HG03108 (cell line): ENCODE measurements around the gene NALCN.

Source experiments
- ATAC-seq: cut with Tn5 transposase; IDR thresholded peaks from one replicate; pipeline ENCODE4 v1.9.1; 2021; ENCODE audit warnings: moderate library complexity; ENCODE audit not compliant: unreplicated experiment

The NALCN gene

DNA sequence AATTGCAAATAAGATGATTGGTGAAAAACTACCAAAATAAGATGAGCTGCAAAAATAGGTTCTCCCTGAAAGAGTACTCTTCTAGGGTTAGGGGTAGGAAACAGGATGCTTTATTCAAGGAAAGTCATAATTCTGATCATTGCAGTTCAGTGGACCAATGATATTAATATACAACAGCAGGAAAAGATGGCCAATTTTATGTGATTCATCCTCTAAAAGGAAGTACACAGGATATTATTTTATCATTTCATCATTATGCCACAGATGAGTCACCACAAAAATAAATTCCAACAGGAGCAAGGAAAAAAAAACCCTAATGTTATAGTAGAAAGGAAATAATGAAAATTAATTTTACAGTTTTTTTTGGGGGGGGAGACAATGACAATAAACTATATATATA lies 205.0 kb downstream of the NALCN start:
- ATAC-seq: no peak

- no peak for ATAC-seq
These were observed 205.5 kb downstream of the NALCN start for GRCh38 chr13:101210774-101211173.

GRCh38 chr13:101209206-101209893 lies 207.0 kb downstream of the NALCN start:
- no peak for ATAC-seq

DNA sequence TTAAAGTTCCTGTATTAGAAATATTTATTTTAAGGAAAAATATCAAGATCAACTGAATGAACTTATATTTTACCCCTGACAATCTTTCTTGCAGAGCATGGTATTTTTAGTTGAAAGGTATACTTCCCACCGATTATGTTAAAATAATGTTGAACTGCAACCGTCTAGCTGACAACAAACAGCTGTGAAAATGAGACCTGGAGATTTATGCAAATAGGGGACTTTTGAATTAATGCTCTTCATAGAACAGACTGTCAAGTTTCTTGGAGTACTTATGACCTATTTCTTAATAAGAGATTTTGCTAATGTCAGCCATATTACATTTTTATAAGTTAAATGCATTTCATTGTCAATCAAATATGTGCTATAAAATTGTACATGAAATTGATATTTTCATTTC lies 210.9 kb downstream of the NALCN start:
- no peak for ATAC-seq

GRCh38 chr13:101204270-101205020 lies 211.9 kb downstream of the NALCN start:
- ATAC-seq: no peak

GRCh38 chr13:101202590-101202989 lies 213.7 kb downstream of the NALCN start:
- ATAC-seq: no peak

DNA sequence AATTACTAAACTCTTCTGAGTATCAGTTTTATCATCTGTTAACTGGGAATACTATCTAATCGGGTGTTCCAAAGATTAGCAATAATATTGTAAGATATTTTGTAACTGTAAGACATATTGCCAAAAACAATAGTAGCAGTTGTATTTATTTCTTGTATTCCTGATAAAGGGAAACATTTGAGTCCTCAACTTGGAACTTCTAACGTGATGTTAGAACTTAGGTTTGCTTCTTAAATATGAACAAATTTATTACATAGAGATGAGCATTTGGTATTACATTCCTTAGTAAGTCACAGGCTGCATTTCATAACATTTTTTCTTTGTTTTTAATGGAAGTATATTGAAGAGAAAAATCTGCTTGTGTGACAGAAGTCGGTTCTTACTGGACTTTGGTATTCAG lies 225.3 kb downstream of the NALCN start:
- ATAC-seq: no peak

- ATAC-seq: no peak
These were observed 226.0 kb downstream of the NALCN start for GRCh38 chr13:101190337-101190736.

- no peak for ATAC-seq
These were observed 230.7 kb downstream of the NALCN start for GRCh38 chr13:101185606-101186005.

DNA sequence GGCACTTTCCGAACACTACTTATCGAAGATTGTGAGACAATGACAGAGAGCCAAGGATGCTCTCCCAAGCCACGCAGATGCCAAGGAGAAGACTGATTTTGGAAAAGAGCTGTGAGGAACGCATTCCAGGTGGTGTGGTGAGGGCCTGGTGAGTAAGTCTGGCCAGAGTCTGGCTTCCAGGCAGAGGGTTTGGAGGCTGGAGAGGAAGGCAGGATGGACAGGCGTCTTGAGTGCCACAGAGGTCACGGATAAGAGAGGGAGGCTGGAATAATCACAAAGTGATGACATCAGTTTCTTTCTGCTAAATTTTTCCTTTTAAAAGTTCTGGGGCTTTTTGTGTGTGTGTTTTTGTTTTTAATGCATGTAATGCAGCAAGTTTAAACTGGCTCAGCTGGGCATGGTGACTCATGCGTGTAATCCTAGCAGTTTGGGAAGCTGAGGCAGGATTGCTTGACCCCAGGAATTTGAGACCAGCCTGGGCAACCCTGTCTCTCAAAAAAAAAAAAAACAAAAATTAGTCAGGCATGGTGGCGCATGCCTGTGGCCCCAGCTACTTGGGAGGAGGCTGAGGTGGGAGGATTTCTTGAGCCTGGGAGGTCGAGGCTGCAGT lies 235.1 kb downstream of the NALCN start:
- no peak for ATAC-seq

GRCh38 chr13:101179021-101179420 lies 237.3 kb downstream of the NALCN start:
- no peak for ATAC-seq

- ATAC-seq: no peak
These were observed 237.9 kb downstream of the NALCN start for GRCh38 chr13:101178406-101178805.

DNA sequence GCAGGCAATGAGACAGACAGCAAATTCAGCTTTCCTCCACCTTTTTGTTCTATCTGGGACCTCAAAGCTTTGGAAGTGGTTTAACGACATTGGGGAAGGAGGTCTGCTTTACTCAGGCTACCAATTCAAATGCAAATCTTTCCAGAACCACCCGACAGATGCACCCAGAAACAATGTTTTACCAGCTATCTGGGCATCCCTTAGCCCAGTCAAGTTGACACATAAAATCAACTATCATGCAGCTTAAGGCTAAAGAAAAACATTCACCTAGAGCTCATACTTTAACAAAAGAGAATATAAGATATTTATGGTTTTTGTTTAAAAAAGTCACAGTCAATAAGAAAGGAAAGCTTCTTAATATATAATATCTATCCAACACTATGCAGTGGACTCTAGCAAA lies 246.0 kb downstream of the NALCN start:
- ATAC-seq: no peak

GRCh38 chr13:101157261-101157660 lies 259.0 kb downstream of the NALCN start:
- no peak for ATAC-seq

DNA sequence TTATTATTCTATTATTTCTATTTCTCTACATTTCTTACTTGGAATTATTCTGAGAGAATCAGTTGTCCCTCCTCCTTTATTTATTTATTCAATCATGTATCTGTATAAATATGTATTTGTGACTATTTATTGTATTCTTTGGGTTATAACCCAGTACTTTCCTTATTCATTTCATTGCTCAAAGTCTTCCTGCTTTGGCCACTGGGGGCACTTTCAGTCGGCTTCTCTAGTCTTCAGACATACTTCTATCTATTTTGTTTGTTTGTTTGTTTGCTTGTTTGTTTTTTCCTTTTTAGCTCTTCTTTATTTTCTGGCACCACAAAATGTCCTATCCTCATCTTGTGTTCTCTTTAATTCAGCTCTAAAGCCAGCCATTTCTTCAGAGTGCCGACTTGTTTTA lies 260.4 kb downstream of the NALCN start:
- ATAC-seq: no peak

- ATAC-seq: no peak
These were observed 264.1 kb downstream of the NALCN start for GRCh38 chr13:101152184-101152583.

GRCh38 chr13:101150998-101151397 lies 265.3 kb downstream of the NALCN start:
- ATAC-seq: no peak

DNA sequence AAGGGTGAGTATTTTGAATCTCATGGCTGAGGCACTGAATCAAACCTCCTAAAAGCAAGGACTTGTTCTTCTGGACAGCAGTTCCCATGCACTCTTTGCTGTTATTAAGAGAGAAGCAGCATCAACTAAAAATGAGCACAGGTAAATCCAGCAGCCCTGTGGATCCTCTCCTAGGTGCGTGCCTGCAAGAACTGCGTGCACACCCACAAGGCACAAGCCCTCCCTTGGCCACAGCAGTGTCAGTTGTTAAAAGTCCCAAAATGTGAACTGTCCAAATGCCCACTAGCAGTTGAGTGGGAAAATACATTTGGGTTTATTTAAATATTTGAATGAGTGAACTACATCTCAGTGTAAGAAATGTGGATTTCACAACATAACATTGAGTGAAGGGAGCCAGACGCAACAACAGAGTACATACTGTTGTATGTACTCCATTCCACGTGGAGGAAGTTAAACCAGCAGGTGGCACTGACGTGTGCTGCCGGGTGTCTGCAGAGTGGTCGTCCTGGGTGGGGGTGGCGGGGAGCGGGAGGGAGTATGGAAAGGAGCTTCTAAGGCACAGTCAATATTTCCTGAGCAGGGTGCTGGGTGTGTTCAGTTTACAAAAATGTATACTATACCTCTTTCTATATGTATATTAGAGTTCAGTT lies 266.4 kb downstream of the NALCN start:
- no peak for ATAC-seq

- ATAC-seq: no peak
These were observed 270.0 kb downstream of the NALCN start for GRCh38 chr13:101146101-101146898.

DNA sequence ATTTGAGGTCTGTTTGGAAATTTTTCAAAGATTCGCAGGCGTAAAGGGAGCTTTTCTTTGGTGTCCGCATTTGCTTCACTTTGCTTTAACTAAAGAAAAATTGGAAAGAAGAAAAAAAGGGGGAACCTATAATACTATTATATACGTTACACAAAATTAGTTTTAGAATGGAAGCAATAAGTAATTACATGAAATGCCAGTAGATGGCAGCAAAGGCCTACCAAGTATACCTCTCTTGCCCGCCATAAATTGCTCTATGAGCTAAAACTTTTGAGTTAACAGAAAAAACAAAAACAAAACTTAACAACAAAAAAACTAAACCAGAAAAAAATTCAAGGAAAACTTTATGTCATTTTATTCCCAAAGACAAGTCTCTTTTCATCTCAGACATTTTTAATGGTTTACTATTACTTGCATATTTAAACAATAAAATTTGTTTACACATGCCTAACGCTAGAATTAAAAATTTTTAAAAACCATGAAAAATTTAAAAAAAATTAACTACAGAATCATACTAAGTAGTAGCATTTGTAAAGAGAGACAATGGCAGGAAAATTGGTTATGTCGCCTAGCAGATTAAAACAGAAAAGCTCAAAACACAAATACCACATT lies 271.4 kb downstream of the NALCN start:
- peak; percentile 59 for ATAC-seq
